Measurements from ENCODE around the gene PARD3.

Gene PARD3

DNA sequence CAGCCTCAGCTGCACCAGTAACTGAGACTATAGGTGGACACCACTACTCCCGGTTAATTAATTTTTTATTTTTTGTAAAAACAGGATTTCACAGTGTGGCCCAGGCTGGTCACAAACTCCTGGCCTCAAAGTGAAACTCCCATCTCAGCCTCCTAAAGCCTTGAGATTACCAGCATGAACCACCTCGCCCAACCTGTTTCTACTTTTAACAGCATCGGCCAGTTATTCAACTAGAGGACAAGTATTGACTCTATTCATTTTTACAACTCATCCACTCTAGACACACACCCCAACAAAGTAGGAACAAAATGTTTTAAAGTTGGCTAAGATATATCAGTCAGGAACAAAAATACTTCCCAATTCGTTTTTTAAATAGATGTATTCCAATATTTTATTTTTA lies 334.8 kb downstream of the PARD3 start:
- DNase-seq: no peak

DNA sequence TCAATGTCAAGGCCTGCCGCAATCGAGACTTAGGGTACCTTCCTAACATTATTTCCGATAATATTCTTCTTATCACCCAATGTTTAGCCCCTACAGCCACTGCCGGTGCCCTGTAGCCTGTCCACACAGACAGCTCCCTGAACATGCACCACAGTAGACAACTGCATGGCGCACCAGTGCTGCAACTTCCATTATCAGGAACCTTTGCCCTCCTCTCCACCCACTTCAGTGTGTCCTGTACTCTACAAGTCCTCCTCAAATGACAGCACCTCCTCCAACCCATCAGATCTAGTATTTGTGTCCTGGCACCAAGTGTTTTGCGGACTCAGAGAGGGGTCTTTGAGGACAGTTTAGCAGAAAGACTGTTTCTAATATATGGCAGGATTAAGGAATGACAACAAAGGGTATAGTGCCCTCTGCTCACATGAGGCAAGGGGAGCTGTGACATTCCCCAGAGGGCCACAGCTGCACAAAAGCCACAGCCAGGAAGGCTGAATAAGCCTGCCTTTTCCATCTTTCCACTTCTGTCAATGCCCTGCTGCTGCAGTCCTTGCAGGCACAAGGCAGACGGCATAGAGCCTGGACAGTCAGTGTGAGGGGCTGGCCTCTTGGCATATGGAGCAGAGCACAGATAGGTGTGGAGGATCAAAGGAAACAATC lies 335.4 kb downstream of the PARD3 start:
- no peak for DNase-seq

DNA sequence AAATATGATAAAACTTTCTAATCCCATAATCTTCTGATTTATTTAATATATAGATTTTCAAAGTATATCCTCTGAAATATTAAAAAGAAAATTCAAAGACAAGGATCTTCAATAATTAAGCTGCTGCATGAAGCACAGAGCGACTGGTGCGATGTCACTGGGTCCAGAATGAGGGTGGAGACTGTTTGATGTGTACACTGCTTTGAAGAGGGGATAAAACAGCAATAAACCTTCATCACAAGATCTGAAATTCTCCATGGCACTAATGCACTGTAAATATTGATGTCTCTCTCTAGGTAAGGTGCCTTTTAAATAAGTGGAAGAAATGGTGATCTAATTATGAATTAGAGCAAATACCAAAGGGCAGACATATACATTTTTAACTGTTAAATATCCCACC lies 337.8 kb downstream of the PARD3 start:
- DNase-seq: no peak

DNA sequence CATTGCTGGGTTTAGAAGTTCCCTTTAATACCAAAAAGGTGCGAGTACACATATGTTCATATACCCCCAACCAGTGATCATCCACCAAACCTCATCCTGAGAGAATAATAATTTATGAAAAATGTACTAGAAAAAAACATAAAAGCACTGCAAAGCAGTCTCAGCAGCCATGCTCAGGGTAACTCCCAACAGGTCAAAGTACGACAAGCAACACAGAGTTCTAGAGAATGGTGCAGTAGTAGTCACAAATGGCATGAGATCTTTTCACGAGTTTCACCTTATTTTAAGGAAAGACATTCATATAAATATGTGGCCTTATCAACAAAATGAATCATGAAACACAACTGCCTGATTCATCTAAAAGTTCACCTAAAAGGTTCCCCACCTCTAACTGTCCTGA lies 338.5 kb downstream of the PARD3 start:
- DNase-seq: no peak

DNA sequence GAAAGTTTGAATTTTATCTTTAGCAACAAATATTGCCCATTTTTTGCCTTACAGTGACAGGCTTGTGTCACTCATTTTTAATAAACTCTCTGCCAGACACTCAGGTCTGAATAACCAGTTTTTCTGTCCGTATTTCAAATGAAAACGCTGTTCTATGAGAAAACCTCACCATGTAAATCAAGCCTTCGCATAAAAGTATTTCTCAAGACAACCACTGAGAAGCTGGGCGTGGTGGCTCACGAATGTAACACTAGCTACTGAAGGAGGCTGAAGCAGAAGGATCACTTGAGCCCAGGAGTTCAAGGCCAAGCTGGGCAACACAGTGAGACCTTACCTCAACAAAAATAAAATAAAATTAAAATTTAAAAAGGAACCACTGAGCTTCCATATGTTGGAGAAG lies 339.3 kb downstream of the PARD3 start:
- no peak for DNase-seq

DNA sequence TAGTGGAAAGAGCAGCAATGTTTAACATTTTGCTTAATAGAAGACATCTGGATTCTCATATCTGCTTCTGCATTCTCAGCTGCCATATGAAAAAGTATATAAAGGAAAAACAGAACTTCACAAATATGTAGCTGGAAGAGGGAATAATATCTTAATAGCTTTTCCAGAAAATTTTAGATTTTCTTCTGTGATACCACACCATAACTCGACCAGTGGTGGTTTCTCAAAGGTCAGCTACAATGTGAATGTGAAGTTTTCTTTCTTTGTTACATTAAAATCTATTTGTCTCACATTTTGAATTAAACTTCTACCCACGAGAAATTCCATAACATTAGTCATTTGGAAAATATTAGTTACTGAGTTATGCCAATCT lies 339.8 kb downstream of the PARD3 start:
- DNase-seq: no peak

DNA sequence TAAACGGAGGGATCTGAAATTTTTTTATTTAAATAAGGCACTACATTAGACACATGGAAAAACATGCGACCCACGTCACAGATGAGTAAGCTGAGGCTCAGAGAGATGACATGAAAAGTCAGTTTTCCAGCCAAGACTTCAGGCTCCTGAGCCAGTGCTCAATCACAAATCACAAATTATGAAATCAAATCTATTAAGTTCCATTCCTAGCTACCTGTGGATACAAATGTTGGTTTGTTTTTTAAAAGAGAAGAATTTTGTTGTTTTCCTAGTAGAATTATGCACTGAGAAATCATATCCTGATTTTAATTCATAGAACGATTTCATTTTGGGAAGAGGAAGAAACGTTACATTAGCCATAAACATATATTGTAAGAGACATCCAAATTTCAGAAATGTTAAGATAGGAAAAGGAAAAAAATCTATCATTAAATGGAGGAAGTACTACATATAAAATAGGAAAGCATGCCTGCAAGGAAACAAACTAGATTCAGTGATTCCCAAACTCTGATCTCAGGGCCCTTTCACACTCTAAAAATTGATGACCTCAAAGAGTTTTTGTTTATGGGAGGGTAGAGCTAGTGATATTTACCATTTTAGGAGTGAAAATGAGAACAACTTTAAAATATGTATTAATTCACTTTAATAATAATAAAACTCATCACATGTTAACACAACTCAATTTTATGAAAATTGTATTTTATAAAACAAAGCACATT lies 340.4 kb downstream of the PARD3 start:
- no peak for DNase-seq

DNA sequence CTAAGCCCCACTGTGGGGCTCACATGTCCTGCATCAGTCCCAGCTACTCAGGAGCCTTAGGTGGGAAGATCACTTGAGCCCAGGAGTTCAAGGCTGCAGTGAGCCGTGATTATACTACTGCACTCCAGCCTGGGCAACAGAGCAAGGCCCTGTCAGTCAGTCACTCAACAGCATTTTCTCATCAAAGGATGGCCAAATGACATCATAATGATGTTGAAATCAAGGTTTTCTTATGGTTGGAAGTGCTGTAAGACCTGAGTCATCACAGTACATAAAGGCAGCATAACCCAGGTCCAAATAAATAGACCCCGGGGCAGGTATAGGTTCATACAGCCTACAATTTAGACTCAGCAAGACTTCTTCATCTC lies 341.1 kb downstream of the PARD3 start:
- DNase-seq: no peak

DNA sequence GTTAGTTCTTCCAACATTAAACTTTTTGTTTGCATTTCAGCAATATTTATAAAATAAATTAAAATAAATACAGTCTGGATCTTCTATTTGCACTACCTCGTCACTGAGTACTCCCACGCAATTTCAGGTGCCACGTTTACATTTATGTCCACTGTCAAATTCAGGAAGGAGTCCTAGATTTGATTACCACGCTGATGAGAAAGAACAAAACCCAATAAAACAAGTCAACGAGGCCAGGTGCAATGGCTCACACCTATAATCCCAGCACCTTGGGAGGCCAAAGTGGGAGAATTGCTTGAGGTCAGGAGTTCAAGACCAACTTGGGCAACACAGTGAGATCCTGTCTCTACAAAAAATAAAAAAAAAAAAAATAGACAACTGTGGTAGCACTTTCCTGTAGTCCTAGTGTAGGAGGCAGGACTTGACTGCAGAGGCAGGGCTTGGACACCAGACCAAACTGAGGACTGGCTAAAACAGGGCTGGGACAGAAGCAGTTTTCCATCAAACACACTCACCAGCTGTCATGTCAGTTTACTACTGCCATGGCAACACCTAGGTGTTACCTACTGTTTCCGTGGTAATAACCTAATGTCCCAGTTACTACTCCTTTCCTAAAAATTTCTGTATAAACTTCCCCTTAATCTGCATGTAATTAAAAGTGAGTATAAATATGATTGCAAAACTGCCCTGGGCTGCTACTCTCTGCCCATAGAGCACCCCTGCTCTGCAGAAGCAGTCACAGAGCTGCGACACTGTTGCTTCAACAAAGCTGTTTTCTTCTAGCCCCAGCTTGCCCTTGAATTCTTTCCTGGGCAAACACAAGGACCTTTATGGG lies 341.7 kb downstream of the PARD3 start:
- DNase-seq: no peak

DNA sequence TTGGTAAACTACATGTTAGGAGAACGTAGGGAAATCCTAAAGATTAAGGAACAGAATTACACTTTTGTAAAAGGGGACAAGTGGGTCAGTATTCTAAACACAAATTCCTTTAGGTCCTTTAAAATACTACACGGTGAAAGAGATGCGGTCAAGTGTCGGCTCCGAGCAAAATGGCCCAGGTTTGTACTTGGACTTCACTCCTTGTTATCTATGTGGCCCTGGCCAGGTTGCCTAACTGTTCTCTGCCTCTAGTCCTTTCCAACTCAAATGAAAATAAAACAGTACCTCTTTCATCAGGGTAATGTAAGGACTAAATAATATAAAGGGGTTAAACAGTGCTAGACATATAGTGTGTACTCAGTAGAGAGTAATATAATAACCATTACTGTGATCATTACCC lies 344.8 kb downstream of the PARD3 start:
- no peak for DNase-seq

DNA sequence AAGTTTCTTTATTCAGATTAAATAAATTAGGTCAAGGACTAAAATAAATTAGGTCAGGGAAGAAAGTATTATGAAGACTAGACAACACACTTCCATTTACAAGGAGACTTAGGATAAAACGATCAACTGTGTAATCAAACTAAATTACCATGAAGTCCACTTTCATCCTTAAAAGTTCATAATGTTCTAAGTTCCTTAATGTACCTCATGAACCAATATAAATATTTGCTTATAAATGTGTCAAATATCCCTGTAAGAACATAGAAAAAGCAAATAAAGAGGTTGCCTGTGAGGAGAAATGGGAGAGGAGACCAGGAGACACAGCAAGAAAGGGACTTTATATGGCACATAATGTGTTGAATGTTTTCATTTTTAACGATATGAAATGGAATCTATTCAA lies 345.6 kb downstream of the PARD3 start:
- no peak for DNase-seq

DNA sequence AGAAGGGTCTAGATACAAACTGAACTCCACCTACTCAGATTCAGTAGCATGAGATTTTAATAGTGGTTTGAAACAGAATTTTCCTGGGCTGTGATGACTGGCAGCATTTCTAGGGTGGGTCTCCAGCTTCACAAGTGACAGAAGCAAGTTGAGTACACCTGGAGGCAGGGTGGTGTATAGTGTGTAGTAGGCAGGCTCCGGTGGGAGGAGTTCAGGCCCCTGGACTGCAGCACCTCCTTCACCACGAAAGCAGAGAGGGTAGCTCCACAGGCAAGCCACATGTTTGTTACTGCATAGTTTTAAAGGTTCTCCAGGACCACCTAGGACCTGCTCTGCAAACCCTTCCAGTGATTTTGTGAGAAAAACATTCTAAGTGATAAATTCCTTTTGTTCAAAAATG lies 347.2 kb downstream of the PARD3 start:
- DNase-seq: no peak

DNA sequence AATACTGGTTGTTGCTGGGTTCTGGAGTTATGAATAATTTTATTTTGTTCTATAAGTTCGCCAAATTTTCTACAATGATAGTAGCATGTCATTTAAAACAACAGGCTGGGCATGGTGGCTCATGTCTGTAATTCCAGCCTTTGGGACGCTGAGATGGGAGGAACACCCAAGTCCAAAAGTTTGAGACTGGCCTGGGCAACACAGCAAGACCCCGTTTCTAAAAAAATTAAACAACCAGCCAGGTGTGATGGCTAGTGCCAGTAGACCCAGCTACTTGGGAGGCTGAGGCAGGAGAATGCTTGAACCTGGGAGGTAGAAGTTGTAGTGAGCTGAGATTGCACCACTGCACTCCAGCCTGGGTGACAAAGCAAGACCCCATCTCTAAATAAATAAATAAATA lies 347.7 kb downstream of the PARD3 start:
- no peak for DNase-seq

DNA sequence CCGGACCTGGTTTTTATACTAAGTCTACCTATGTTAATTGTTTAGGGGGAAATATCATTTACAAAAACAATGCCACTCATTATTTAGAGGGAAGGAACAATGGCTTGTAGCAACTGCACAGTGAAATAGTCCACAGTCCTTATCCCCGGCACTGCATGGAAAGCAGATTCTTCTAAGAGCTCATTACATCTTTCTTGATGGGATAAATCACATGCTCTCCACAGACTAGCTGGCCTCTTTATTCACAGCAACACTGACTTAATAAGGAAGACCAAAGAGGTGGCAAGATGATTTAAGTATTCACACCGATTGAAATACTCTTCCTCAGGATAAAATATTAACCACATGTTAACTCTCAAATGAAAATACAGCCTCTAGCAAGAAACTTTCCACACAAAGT lies 349.4 kb downstream of the PARD3 start:
- no peak for DNase-seq

DNA sequence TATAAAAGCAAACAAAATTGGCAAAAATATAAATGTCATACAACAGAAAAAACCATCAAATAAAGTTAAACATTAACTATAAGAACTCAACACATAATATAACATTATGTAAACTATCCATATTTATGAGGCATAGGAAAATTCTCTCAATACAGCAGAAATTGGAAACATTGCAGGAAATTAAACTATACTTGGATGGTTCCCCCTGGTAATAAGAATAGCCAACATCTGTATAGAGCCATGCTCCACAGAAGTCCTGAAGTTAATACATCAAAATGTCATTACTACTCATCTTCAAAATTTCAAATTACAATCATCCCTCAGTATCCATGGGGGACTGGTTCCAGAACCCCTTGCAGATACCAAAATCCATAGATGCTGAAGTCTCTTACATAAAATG lies 350.5 kb downstream of the PARD3 start:
- DNase-seq: no peak

DNA sequence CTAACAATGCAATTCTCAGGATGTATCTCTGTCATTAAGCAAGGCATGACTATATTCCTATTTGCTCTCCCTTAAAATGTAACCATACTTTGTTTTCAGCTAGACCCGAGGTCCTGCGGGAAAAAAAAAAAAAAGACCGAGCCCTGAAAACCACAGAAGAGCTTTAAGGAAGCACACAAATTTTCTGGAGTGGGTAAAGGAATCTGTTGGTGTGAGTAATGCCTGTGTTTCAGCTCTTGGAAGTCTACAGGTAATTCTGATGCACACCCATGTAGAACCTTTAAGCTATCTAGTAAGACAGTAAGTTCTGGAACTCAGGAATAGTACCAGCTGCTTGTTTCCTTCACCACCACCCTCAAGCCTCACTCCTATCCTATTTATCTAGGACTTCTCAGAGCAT lies 351.1 kb downstream of the PARD3 start:
- no peak for DNase-seq

DNA sequence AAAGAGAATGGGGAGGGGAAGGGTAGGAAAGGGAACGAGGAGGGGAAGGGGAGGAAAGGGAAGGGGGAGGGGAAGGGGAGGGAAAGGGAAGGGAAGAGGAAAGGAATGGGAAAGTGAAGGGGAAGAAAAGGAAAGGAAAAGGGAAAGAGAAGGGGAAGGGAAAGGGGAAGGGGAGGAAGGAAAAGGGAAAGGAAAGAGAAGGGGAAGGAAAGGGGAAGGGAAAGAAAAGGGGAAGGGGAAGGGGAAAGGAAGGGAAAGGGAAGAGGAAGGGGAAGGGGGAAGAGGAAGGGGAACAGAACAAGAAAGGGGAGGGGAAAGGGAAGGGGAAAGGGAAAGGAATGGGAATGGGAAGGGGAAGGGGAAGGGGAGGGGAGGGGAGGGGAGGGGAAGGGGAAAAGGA lies 352.1 kb downstream of the PARD3 start:
- no peak for DNase-seq

DNA sequence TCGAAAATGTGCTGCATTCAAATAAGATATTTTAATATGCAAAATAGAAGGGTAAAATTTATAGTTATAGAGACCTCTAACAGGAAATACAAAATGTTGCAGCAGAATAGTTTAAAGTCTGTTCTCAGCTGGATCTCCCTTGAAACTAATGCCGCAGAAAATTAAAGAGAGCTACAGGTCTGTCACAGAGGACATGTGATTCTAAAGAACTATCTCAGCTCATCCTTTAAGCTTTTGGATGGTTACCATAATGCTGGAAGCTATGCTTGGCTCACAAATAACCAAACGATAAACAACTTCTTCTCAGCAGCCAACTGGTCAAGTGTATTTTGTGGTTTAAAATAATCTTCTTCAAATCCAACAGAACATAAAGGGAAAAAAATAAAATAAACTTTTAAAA lies 353.0 kb downstream of the PARD3 start:
- DNase-seq: no peak

DNA sequence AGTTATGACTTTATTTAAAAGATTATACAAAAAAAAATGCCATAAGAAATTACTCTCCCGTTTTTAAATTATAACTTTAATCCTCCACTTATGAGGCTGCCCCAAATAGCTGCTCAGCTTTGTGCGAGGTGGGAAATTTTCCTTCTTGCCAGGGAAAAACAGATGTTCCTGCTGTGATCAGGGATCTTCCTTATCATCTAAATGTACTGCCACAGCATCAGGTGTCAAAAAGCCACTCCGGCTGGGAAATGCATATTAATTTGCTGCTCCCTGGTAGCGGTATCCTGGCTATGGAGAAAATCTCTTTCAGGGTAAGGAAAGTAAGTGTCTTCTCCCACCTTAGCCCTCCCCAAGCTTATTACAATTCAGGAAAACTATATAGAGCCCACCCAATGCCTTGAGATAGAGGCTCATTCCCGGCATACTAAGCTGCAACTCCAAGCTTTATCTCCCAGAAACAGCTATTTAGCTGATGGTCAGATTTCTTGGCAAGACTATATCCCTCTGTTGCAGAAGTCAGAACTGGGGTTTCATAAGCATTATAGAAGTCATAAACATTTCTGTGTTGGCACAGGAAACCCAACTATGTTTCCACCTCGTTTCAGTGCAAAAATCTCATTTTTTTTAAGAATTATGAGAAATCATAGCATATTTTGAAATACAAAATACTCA lies 360.4 kb downstream of the PARD3 start:
- DNase-seq: no peak

DNA sequence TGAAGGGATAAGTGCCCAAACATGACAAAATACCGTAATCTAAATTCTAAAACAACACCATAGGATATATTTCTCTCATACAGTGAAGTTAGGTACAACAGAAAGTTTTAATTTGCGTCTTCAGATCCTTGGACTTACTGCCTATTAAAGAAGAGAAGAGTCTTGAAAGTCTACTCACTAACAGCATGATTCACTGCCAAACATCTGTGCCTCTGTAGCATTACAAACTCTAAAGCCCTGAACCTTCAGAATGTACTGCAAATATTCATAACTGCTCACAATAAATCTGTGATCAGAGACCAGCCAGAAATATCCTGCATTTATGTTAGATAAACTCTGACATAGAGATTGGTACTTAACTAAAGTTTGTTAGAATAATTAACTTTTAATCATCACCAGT lies 365.3 kb downstream of the PARD3 start:
- DNase-seq: no peak

DNA sequence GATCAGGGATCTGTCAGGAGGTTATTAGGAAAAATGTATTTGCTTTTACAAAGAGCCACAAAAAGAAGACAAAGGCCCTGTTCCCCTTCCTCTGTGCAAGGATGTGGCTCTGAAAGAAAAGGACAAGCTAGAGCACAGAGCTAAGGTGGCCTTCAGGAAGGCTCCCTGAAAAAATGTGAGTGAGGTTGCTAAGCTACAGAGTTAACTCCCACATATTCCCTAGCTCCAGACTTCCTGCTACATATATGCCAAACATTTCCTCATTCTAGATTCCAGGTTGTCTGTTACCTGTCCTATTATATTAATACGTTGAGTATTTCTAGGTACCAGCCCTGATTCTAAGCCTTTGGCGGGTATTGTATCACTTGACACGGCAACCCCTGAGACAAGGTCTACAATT lies 369.0 kb downstream of the PARD3 start:
- no peak for DNase-seq

DNA sequence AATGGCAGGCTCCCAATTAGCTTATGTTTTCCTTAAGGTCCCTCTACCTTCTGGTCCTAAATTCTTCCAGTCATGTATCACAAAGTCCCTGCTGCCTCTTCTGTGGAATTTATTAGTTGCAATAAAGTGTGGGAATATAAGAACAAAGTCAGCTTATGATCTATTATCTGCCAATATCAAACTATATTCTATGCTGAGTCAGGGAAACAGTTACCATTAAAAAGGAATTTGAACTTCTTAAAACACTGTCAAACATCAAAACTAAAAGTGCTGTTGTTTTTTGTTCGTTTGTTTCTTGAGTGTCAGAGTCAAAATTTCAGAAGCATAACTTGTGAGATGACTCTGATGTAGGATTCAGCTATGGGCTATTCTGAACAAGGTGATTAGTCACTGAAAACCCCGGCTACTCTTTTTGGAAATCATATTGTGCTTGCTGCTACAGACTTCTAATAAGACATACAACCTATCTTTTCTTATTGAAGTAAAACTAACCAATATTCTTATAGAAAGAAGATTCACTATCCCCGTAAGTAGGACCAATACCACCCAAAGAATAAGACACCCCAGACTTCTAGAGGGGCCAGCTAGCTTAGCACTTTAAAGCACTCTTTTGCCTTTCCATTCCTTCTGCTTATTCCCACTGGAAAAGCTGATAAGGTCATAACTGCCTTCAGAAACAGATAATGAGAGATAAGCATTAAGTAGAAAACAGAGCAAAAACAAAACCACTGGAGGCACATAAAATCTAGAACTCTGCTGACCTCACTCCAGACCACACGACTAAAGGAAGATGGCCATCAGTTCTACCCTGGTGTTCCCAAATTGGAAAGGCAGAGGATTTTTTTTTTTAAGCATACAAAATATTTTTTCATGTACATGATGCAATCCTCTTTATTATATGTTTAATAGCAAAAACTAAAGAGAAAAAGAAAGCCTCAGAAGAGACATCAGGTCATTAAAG lies 370.6 kb downstream of the PARD3 start:
- no peak for DNase-seq

All from stimulated activated CD4-positive, alpha-beta T cell treated with anti-CD3 and anti-CD28 coated beads, Interleukin-2, amount 100 ng/mL, for 48 hours (primary cell).